Activated naive CD8-positive, alpha-beta T cell (primary cell): ENCODE measurements around the gene CACNB3.

Experiments
- H3K27ac Mint-ChIP-seq: one replicate; pipeline ENCODE4 v1.8.0; 2021; ENCODE audit warnings: mixed read lengths
- H3K27me3 Mint-ChIP-seq: one replicate; pipeline ENCODE4 v1.8.0; 2021; ENCODE audit warnings: mixed read lengths
- H3K36me3 Mint-ChIP-seq: one replicate; pipeline ENCODE4 v1.8.0; 2021; ENCODE audit warnings: mixed read lengths
- H3K4me1 Mint-ChIP-seq: one replicate; pipeline ENCODE4 v1.8.0; 2021; ENCODE audit warnings: low read depth, mixed read lengths
- H3K4me3 Mint-ChIP-seq: one replicate; pipeline ENCODE4 v1.8.0; 2021; ENCODE audit warnings: mild to moderate bottlenecking, mixed read lengths
- H3K9me3 Mint-ChIP-seq: one replicate; pipeline ENCODE4 v1.8.0; 2021; ENCODE audit warnings: low read depth, mixed read lengths

The CACNB3 gene

GRCh38 chr12:48803675-48804074 is 14.6 kb upstream of the CACNB3 start:
- Mint-ChIP-seq H3K9me3 (no peaks in the 10 kb centered on the region), H3K4me1 (peaks cover 2% of the 10 kb centered on the region), H3K36me3 (no peaks in the 10 kb centered on the region), H3K27ac (no peak overlapping the region), H3K27me3 (peaks cover 2% of the 10 kb centered on the region), H3K4me3 (no peak overlapping the region)

GRCh38 chr12:48807981-48808380 is 10.3 kb upstream of the CACNB3 start:
- peaks cover 3% of the 10 kb centered on the region for H3K4me1 Mint-ChIP-seq
- H3K27ac Mint-ChIP-seq: no peak overlapping the region
- no peaks in the 10 kb centered on the region for H3K27me3 Mint-ChIP-seq
- no peaks in the 10 kb centered on the region for H3K36me3 Mint-ChIP-seq
- no peaks in the 10 kb centered on the region for H3K9me3 Mint-ChIP-seq
- no peak overlapping the region for H3K4me3 Mint-ChIP-seq

- H3K27me3 Mint-ChIP-seq: no peaks in the 10 kb centered on the region
- H3K4me1 Mint-ChIP-seq: peaks cover 9% of the 10 kb centered on the region
- no peak overlapping the region for H3K27ac Mint-ChIP-seq
- no peaks in the 10 kb centered on the region for H3K9me3 Mint-ChIP-seq
- H3K36me3 Mint-ChIP-seq: no peaks in the 10 kb centered on the region
- H3K4me3 Mint-ChIP-seq: no peak overlapping the region
Observed at GRCh38 chr12:48810903-48811431, 7.3 kb upstream of the CACNB3 start.

- no peak overlapping the region for H3K4me3 Mint-ChIP-seq
- H3K27me3 Mint-ChIP-seq: peaks cover 4% of the 10 kb centered on the region
- peaks cover 15% of the 10 kb centered on the region for H3K4me1 Mint-ChIP-seq
- H3K36me3 Mint-ChIP-seq: no peaks in the 10 kb centered on the region
- H3K27ac Mint-ChIP-seq: no peak overlapping the region
- no peaks in the 10 kb centered on the region for H3K9me3 Mint-ChIP-seq
Observed at GRCh38 chr12:48811437-48812090, 6.7 kb upstream of the CACNB3 start.

GRCh38 chr12:48812389-48812788 is 5.9 kb upstream of the CACNB3 start:
- no peaks in the 10 kb centered on the region for H3K36me3 Mint-ChIP-seq
- H3K27me3 Mint-ChIP-seq: peaks cover 8% of the 10 kb centered on the region
- H3K4me1 Mint-ChIP-seq: peaks cover 19% of the 10 kb centered on the region
- peak overlapping the region; percentile 32 for H3K4me3 Mint-ChIP-seq
- H3K9me3 Mint-ChIP-seq: no peaks in the 10 kb centered on the region
- H3K27ac Mint-ChIP-seq: no peak overlapping the region

GRCh38 chr12:48813465-48814261 is 4.6 kb upstream of the CACNB3 start:
- Mint-ChIP-seq H3K27ac (peak overlapping the region; percentile 28), H3K4me3 (peak overlapping the region; percentile 79), H3K36me3 (no peaks in the 10 kb centered on the region), H3K4me1 (peaks cover 26% of the 10 kb centered on the region), H3K9me3 (no peaks in the 10 kb centered on the region), H3K27me3 (peaks cover 8% of the 10 kb centered on the region)

- H3K4me3 Mint-ChIP-seq: peak overlapping the region; percentile 90
- H3K27me3 Mint-ChIP-seq: peaks cover 8% of the 10 kb centered on the region
- H3K36me3 Mint-ChIP-seq: no peaks in the 10 kb centered on the region
- peaks cover 30% of the 10 kb centered on the region for H3K4me1 Mint-ChIP-seq
- H3K9me3 Mint-ChIP-seq: no peaks in the 10 kb centered on the region
- no peak overlapping the region for H3K27ac Mint-ChIP-seq
Observed at GRCh38 chr12:48814262-48815125, 3.8 kb upstream of the CACNB3 start.

GRCh38 chr12:48815126-48816110 is 2.9 kb upstream of the CACNB3 start:
- H3K4me3 Mint-ChIP-seq: peak overlapping the region; percentile 90
- H3K36me3 Mint-ChIP-seq: no peaks in the 10 kb centered on the region
- H3K9me3 Mint-ChIP-seq: no peaks in the 10 kb centered on the region
- peaks cover 30% of the 10 kb centered on the region for H3K4me1 Mint-ChIP-seq
- peak overlapping the region; percentile 28 for H3K27ac Mint-ChIP-seq
- H3K27me3 Mint-ChIP-seq: peaks cover 8% of the 10 kb centered on the region

- H3K4me3 Mint-ChIP-seq: peak overlapping the region; percentile 90
- H3K27me3 Mint-ChIP-seq: peaks cover 8% of the 10 kb centered on the region
- no peaks in the 10 kb centered on the region for H3K36me3 Mint-ChIP-seq
- peaks cover 30% of the 10 kb centered on the region for H3K4me1 Mint-ChIP-seq
- H3K27ac Mint-ChIP-seq: no peak overlapping the region
- H3K9me3 Mint-ChIP-seq: no peaks in the 10 kb centered on the region
Observed at GRCh38 chr12:48816143-48816854, 2.0 kb upstream of the CACNB3 start.

GRCh38 chr12:48818831-48819590 is 715 bp downstream of the CACNB3 start:
- Mint-ChIP-seq H3K27me3 (peaks cover 8% of the 10 kb centered on the region), H3K4me3 (peak overlapping the region; percentile 68), H3K9me3 (no peaks in the 10 kb centered on the region), H3K4me1 (peaks cover 24% of the 10 kb centered on the region), H3K36me3 (no peaks in the 10 kb centered on the region), H3K27ac (no peak overlapping the region)

GRCh38 chr12:48819986-48820725 is 1.9 kb downstream of the CACNB3 start:
- peak overlapping the region; percentile 68 for H3K4me3 Mint-ChIP-seq
- no peak overlapping the region for H3K27ac Mint-ChIP-seq
- H3K4me1 Mint-ChIP-seq: peaks cover 24% of the 10 kb centered on the region
- no peaks in the 10 kb centered on the region for H3K36me3 Mint-ChIP-seq
- no peaks in the 10 kb centered on the region for H3K9me3 Mint-ChIP-seq
- H3K27me3 Mint-ChIP-seq: peaks cover 8% of the 10 kb centered on the region

GRCh38 chr12:48822139-48822538 is 3.8 kb downstream of the CACNB3 start:
- H3K9me3 Mint-ChIP-seq: no peaks in the 10 kb centered on the region
- H3K4me1 Mint-ChIP-seq: peaks cover 13% of the 10 kb centered on the region
- H3K27me3 Mint-ChIP-seq: peaks cover 2% of the 10 kb centered on the region
- H3K27ac Mint-ChIP-seq: no peak overlapping the region
- H3K4me3 Mint-ChIP-seq: no peak overlapping the region
- H3K36me3 Mint-ChIP-seq: no peaks in the 10 kb centered on the region
